Spleen (tissue), 7 donors: ENCODE data around the gene SLC22A1.

ENCODE experiments used
- POLR2A ChIP-seq, 3 donors: fragments of 450-650 bp; IDR thresholded peaks; one replicate each; pipeline ENCODE4 v1.5.1; 2017; ENCODE audit warnings: antibody characterized with exemption in 3 of 3, mild to moderate bottlenecking in 1 of 3
- TF ChIP-seq, protein P1 (sequence below), 11 experiments: fragments of 200-600 bp in 7 of 11; fragments of 450-650 bp in 4 of 11; sonication (generic) in 4 of 11; IDR thresholded peaks in 8 of 11; conservative IDR thresholded peaks in 3 of 11; 1 replicate in 7 of 11; 2 replicates in 4 of 11; pipeline versions ENCODE4 v1.4.0 to v1.8.0; 2016 to 2021; ENCODE audit warnings: antibody characterized with exemption in 11 of 11, inconsistent platforms in 4 of 11, mild to moderate bottlenecking in 1 of 11
- donor health status: DM: no; HTN: no; CAD: no; lungs with moderate emphysema.
- donor health status: DM: no; HTN: no; CAD: no.
- donor health status: DM: no; HTN: no; CAD: no.

DNA sequence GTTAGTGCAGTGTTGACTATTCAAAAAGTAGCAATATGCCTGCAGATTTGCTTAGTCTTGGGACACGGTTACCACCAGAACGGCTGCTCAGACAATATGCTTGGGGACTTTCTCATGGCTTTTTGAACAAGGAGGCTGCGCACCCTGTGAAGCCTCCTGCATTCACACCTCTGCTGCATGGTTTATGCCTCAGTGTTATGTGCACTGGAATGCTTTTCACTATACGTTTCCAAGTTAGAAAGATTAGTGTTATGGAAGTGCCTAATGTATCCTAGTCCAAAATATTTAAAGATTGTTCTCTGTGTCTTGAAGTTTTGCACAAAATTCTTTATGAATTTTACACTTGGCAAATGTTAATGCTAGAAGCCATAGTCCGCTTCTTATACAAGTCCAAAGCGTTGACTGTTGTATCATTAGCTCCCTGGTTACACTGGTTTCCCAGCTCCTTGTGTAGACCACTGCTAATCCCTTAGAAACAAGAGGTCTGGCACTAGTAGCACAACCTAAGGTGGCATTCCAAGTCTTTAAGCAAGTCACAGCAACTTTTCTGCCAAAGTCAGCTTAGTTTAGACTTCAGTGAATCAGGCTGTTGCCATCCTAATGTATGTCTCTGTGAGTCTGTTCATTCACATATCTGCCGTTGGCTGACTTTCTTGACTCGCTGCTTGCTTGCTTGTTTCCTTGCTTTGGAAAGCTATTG lies 26.3 kb upstream of the SLC22A1 start:
- TF ChIP-seq, protein P1, sequence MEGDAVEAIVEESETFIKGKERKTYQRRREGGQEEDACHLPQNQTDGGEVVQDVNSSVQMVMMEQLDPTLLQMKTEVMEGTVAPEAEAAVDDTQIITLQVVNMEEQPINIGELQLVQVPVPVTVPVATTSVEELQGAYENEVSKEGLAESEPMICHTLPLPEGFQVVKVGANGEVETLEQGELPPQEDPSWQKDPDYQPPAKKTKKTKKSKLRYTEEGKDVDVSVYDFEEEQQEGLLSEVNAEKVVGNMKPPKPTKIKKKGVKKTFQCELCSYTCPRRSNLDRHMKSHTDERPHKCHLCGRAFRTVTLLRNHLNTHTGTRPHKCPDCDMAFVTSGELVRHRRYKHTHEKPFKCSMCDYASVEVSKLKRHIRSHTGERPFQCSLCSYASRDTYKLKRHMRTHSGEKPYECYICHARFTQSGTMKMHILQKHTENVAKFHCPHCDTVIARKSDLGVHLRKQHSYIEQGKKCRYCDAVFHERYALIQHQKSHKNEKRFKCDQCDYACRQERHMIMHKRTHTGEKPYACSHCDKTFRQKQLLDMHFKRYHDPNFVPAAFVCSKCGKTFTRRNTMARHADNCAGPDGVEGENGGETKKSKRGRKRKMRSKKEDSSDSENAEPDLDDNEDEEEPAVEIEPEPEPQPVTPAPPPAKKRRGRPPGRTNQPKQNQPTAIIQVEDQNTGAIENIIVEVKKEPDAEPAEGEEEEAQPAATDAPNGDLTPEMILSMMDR (IDR thresholded peaks at IDR 0.05 in 8 of 11, conservative IDR thresholded peaks at IDR 0.05 in 3 of 11), result no peak
- no peak for TF ChIP-seq POLR2A (IDR thresholded peaks at IDR 0.05)
